Liver (tissue), 9 donors: Measurements from ENCODE around the gene CLPTM1L. TPM values are rescaled to one million over a fixed set of nuclear protein-coding genes. Genes with fewer than 3 reads are reported as not detected.
"Not testable (repeated sequence)": the region's sequence is repeated elsewhere in the genome, so short reads cannot be mapped to it uniquely, and the experiment has no call there.

Experiments
- DNase-seq: peaks from one replicate; pipeline ENCODE4 v3.0.0-alpha.2; 2017; ENCODE audit warnings: low spot score
- H3K27ac ChIP-seq, 2 donors: one replicate each; pipeline ENCODE4 v1.7.0; 2013; ENCODE audit warnings: inconsistent platforms in 2 of 2, low read length in 2 of 2, control low read depth in 1 of 2, low read depth in 1 of 2, mild to moderate bottlenecking in 1 of 2
- H3K27me3 ChIP-seq, 4 donors: one replicate each; pipeline versions ENCODE4 v1.6.1 to v1.7.0; 2013; ENCODE audit warnings: low read length in 3 of 4, inconsistent platforms in 1 of 4, mild to moderate bottlenecking in 1 of 4, moderate library complexity in 1 of 4; ENCODE audit not compliant: control insufficient read depth in 4 of 4, insufficient read depth in 4 of 4
- H3K36me3 ChIP-seq, 4 donors: one replicate each; pipeline versions ENCODE4 v1.6.1 to v1.7.0; 2013; ENCODE audit warnings: low read length in 3 of 4, mild to moderate bottlenecking in 3 of 4, low read depth in 1 of 4, moderate library complexity in 1 of 4; ENCODE audit not compliant: control insufficient read depth in 4 of 4, insufficient read depth in 3 of 4
- H3K4me1 ChIP-seq, 4 donors: one replicate each; pipeline versions ENCODE4 v1.6.1 to v1.7.0; 2013; ENCODE audit warnings: low read length in 3 of 4, mild to moderate bottlenecking in 3 of 4, moderate library complexity in 1 of 4; ENCODE audit not compliant: control insufficient read depth in 4 of 4, insufficient read depth in 4 of 4
- H3K4me3 ChIP-seq, 3 donors: one replicate each; pipeline versions ENCODE4 v1.6.1 to v1.7.0; 2013; ENCODE audit warnings: low read length in 3 of 3, control low read depth in 1 of 3, low read depth in 1 of 3, mild to moderate bottlenecking in 1 of 3
- H3K9ac ChIP-seq, 2 donors: one replicate each; pipeline ENCODE4 v1.7.0; 2013; ENCODE audit warnings: low read length in 2 of 2, mild to moderate bottlenecking in 2 of 2, moderate library complexity in 2 of 2, control low read depth in 1 of 2, low read depth in 1 of 2
- H3K9me3 ChIP-seq, 4 donors: one replicate each; pipeline versions ENCODE4 v1.6.1 to v1.7.0; 2013; ENCODE audit warnings: low read length in 3 of 4; ENCODE audit not compliant: control insufficient read depth in 4 of 4
- FOXA1 ChIP-seq: IDR thresholded peaks from 2 replicates; pipeline ENCODE4 v1.6.1; 2016; ENCODE audit warnings: antibody characterized with exemption
- HNF4A ChIP-seq, 2 donors: conservative IDR thresholded peaks; 2 replicates each; pipeline ENCODE4 v1.6.1; 2016; ENCODE audit warnings: antibody characterized with exemption in 2 of 2, mild to moderate bottlenecking in 2 of 2
- HNF4G ChIP-seq: IDR thresholded peaks from 2 replicates; pipeline ENCODE4 v1.6.1; 2016; ENCODE audit warnings: antibody characterized with exemption
- NR2F2 ChIP-seq: IDR thresholded peaks from 2 replicates; pipeline ENCODE4 v1.6.1; 2016; ENCODE audit warnings: antibody characterized with exemption
- WGBS: extraction: QIAGEN DNeasy Blood & Tissue Kit; methylation state at CpG from one replicate; pipeline ENCODE4 v1.1.7; 2013; 5-methylcytosine and 5-hydroxymethylcytosine counted together
- polyA plus RNA-seq, 2 donors: library from polyadenylated mRNA; stranded (reverse) in 1 of 2; unstranded in 1 of 2; fragments of 200-250 nt in 1 of 2; fragments of >200 nt in 1 of 2; fragmentation: Nextera tagmentation in 1 of 2; extraction: Ambion mirVana in 1 of 2; gene quantifications; one replicate each; pipeline versions ENCODE4 v1.2.1 to v1.2.3, GENCODE V29; 2013 to 2015
- total RNA-seq, 2 donors: library from RNA; depleted of rRNA; stranded (reverse); fragments of >200 nt; gene quantifications; one replicate each; pipeline ENCODE4 v1.2.3, GENCODE V29; 2014
- TF ChIP-seq, protein P1 (sequence below): IDR thresholded peaks from 2 replicates; pipeline ENCODE4 v1.6.1; 2016; ENCODE audit warnings: antibody characterized with exemption
- TF ChIP-seq, protein P2 (sequence below): IDR thresholded peaks from 2 replicates; pipeline ENCODE4 v1.6.1; 2016; ENCODE audit warnings: antibody characterized with exemption
- TF ChIP-seq, protein P3 (sequence below): IDR thresholded peaks from 2 replicates; pipeline ENCODE4 v1.6.1; 2016; ENCODE audit warnings: antibody characterized with exemption
- donor health status: healthy.
- donor health status: healthy.
- donor health status: healthy.
- donor health status: healthy.
- donor health status: healthy.

CLPTM1L gene
- total and polyA plus RNA-seq, 4 donors, result 69.2 to 255 (median 146) TPM

DNA sequence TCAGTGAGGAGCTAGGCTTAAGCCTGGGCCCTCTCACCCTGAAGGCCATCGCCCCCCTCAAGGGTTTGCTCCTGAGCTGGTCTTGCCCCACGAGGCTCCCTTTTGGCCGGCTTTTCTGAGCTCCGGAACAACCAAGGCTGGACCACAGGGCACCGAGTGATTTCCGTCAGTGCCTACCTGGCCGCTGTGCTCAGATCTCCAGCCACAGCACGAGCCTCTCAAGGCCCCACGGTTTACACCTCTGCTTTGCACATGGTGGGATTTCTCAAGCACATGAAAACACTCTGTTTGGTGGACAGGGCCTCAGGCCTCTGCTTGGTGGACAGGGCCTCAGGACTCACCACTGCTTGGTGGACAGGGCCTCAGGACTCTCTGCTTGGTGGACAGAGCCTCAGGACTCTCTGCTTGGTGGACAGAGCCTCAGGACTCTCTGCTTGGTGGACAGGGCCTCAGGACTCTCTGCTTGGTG is 15.8 kb downstream of the CLPTM1L start:
- H3K36me3 ChIP-seq, result peaks cover 18 to 46% (median 26%) of the 10 kb centered on the region in 4 donors
- TF ChIP-seq, protein P1, sequence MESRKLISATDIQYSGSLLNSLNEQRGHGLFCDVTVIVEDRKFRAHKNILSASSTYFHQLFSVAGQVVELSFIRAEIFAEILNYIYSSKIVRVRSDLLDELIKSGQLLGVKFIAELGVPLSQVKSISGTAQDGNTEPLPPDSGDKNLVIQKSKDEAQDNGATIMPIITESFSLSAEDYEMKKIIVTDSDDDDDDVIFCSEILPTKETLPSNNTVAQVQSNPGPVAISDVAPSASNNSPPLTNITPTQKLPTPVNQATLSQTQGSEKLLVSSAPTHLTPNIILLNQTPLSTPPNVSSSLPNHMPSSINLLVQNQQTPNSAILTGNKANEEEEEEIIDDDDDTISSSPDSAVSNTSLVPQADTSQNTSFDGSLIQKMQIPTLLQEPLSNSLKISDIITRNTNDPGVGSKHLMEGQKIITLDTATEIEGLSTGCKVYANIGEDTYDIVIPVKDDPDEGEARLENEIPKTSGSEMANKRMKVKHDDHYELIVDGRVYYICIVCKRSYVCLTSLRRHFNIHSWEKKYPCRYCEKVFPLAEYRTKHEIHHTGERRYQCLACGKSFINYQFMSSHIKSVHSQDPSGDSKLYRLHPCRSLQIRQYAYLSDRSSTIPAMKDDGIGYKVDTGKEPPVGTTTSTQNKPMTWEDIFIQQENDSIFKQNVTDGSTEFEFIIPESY, result no peak
- no peak for TF ChIP-seq NR2F2
- TF ChIP-seq FOXA1, result no peak
- TF ChIP-seq, protein P2, sequence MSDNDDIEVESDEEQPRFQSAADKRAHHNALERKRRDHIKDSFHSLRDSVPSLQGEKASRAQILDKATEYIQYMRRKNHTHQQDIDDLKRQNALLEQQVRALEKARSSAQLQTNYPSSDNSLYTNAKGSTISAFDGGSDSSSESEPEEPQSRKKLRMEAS, result no peak
- TF ChIP-seq HNF4A (conservative IDR thresholded peaks at IDR 0.05), result no peak
- TF ChIP-seq, protein P3, sequence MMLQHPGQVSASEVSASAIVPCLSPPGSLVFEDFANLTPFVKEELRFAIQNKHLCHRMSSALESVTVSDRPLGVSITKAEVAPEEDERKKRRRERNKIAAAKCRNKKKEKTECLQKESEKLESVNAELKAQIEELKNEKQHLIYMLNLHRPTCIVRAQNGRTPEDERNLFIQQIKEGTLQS, result no peak
- TF ChIP-seq HNF4G, result no peak

DNA sequence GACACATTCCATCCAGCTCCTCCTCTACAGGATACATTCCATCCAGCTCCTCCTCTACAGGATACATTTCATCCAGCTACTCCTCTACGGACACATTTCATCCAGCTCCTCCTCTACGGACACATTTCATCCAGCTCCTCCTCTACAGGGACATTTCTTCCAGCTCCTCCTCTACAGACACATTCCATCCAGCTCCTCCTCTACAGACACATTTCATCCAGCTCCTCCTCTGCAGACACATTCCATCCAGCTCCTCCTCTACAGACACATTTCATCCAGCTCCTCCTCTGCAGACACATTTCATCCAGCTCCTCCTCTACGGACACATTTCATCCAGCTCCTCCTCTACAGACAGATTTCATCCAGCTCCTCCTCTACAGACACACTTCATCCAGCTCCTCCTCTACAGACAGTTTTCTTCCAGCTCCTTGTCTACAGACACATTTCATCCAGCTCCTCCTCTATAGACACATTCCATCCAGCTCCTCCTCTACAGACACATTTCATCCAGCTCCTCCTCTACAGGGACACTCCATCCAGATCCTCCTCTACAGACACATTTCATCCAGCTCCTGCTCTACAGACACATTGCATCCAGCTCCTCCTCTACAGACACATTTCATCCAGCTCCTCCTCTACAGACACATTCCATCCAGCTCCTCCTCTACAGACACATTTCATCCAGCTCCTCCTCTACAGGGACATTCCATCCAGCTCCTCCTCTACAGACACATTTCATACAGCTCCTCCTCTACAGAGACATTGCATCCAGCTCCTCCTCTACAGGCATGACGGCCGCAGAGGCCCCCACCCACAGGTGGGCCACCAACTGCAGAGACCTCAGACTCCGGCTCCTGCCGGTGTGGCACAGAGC is 16.4 kb downstream of the CLPTM1L start:
- Histone ChIP-seq H3K4me1 (peaks cover 5 to 27% (median 17%) of the 10 kb centered on the region in 4 donors), H3K36me3 (peaks cover 14 to 49% (median 24%) of the 10 kb centered on the region in 4 donors)
- not testable (repeated sequence) for H3K4me3 ChIP-seq, H3K27me3 ChIP-seq, DNase-seq, H3K9me3 ChIP-seq, H3K9ac ChIP-seq, H3K27ac ChIP-seq
- 93% methylated on average over 7 of the region's 7 CpGs for WGBS

More for the DNA sequence above, 15.8 kb downstream of the CLPTM1L start:
- WGBS, result 97% methylated on average over 9 of the region's 9 CpGs
- no peaks in the 10 kb centered on the region for H3K27me3 ChIP-seq
- no peak overlapping the region for H3K27ac ChIP-seq
- no peak overlapping the region for H3K4me3 ChIP-seq
- H3K9me3 ChIP-seq, result no peaks in the 10 kb centered on the region
- no peak overlapping the region for H3K9ac ChIP-seq
- peaks cover 5 to 27% (median 17%) of the 10 kb centered on the region in 4 donors for H3K4me1 ChIP-seq
- no peak for DNase-seq

DNA sequence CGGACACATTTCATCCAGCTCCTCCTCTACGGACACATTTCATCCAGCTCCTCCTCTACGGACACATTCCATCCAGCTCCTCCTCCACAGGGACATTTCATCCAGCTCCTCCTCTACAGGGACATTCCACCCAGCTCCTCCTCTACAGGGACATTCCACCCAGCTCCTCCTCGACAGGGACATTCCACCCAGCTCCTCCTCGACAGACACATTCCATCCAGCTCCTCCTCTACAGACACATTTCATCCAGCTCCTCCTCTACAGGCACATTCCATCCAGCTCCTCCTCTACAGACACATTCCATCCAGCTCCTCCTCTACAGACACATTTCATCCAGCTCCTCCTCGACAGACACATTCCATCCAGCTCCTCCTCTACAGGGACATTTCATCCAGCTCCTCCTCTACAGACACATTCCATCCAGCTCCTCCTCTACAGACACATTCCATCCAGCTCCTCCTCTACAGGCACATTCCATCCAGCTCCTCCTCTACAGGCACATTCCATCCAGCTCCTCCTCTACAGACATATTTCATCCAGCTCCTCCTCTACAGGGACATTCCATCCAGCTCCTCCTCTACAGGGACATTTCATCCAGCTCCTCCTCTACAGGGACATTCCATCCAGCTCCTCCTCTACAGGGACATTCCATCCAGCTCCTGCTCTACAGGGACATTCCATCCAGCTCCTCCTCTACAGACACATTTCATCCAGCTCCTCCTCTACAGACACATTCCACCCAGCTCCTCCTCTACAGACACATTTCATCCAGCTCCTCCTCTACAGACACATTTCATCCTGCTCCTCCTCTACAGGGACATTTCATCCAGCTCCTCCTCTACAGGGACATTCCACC is 17.8 kb downstream of the CLPTM1L start:
- H3K27ac ChIP-seq, DNase-seq: not testable (repeated sequence)
- 79% methylated on average over 6 of the region's 6 CpGs for whole genome bisulfite sequencing

DNA sequence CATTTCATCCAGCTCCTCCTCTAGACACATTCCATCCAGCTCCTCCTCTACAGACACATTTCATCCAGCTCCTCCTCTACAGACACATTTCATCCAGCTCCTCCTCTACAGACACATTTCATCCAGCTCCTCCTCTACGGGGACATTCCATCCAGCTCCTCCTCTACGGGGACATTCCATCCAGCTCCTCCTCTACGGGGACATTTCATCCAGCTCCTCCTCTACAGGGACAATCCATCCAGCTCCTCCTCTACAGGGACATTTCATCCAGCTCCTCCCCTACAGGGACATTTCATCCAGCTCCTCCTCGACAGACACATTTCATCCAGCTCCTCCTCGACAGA is 18.4 kb downstream of the CLPTM1L start:
- whole genome bisulfite sequencing, result 78% methylated on average over 5 of the region's 5 CpGs
- H3K4me1 ChIP-seq, result peaks cover 5 to 19% (median 13%) of the 10 kb centered on the region in 4 donors
- H3K36me3 ChIP-seq, result peaks cover 8 to 53% (median 23%) of the 10 kb centered on the region in 4 donors
- not testable (repeated sequence) for H3K9ac ChIP-seq, H3K9me3 ChIP-seq, H3K4me3 ChIP-seq, H3K27me3 ChIP-seq, DNase-seq, H3K27ac ChIP-seq

More for the DNA sequence above, 17.8 kb downstream of the CLPTM1L start:
- not testable (repeated sequence) for H3K9me3 ChIP-seq, H3K4me3 ChIP-seq, H3K9ac ChIP-seq, H3K27me3 ChIP-seq
- peaks cover 5 to 25% (median 16%) of the 10 kb centered on the region in 4 donors for H3K4me1 ChIP-seq
- peaks cover 12 to 52% (median 22%) of the 10 kb centered on the region in 4 donors for H3K36me3 ChIP-seq
